ENCODE data around the gene SEC22B.
A peak's percentile ranks its signal among the peaks of the same experiment; 100 is the strongest.
"Not testable (repeated sequence)": the region's sequence is repeated elsewhere in the genome, so short reads cannot be mapped to it uniquely, and the experiment has no call there.

SEC22B gene

DNA sequence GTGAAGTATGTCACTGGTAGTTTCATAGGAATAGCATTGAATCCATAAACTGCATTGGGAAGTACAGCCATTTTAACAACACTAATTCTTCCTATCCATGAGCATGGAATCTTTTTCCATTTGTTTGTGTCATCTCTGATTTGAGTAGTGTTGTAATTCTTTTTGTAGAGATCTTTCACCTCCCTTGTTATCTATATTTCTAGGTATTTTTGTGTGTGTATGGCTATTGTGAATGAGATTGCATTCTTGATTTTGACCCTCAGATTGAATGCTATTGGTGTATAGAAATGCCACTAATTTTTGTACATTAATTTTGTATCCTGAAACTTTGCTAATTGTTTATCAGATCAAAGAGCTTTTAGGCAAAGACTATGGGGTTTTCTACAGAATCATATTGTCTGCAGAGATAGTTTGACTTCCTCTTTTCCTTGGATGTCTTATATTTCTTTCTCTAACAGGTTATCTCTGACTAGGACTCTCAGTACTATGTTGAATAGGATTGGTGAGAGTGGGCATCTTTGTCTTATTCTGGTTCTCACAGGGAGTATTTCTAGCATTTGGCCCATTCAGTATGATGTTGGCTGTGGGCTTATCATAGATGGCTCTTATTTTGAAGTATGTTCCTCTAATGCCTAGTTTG is 26.8 kb downstream of the SEC22B start:
- DNase-seq: not testable (repeated sequence)
- intact Hi-C loops (cut with DNase I): loop anchor here (10.0 kb wide), 1 partner anchor 205 kb away; no protein-coding TSS in a partner anchor

DNA sequence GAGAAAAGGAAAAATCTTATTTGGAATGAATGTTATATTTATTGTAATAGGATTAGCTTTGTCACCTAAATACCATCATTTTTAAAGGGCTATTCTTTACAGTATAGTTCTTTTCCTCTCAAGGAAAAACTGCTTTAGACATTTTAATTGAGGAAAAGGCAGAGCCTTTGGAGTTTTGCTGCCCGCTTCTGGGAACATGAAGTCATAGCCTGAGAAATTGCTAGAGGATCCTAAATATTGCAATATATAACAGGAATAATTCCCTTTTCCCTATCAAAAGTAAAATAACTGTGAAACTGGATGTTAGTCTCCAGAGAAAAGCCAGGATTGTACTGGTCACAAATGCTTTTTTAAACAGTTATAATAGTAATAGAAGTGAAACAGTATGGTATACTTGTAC is 30.5 kb downstream of the SEC22B start:
- not testable (repeated sequence) for DNase-seq
- intact Hi-C loops (cut with DNase I): loop anchor here (10.0 kb wide), 1 partner anchor 201 kb away; no protein-coding TSS in a partner anchor

DNA sequence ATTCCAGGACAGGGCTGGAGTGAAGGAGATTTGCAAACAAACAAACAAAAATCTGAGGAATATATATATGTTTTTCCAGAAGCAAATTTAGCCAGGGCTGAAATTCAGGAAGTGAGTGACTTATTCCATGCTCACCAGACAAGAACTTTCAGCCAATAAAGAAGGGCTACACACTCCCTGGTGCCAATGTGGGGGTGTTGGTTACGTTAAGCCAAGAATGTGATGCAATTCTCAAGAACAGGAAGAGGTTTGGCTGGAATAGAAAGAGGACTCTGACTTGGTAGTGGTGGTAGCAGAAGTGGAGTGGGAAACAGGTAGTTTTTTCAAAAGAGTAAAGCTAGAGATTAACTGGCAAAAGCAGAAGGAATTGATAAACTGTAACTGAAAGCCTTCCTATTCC is 31.7 kb downstream of the SEC22B start:
- intact Hi-C loops (cut with DNase I): loop anchor here (10.0 kb wide), 1 partner anchor 200 kb away; no protein-coding TSS in a partner anchor
- DNase-seq: not testable (repeated sequence)

DNA sequence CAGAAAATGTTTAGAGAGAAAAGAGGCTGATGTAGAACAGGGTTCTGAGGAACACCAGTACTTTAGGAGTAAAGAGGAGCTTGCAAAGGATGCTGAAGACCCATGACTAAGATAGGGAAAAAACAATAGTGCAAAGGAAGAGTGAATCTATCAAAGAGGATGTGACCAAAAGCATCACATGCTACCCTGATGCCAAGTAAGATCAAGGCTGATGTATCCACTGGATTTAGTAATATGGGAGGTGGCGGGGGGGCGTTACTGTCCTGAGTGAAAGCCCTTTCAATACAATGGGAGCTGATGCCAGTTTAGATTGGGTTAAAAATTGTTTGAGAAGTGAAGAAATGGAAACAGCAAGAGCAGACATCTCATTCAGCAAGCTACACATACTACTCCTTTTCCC is 32.2 kb downstream of the SEC22B start:
- DNase-seq: not testable (repeated sequence)
- intact Hi-C loops (cut with DNase I): loop anchor here (10.0 kb wide), 1 partner anchor 199 kb away; no protein-coding TSS in a partner anchor

DNA sequence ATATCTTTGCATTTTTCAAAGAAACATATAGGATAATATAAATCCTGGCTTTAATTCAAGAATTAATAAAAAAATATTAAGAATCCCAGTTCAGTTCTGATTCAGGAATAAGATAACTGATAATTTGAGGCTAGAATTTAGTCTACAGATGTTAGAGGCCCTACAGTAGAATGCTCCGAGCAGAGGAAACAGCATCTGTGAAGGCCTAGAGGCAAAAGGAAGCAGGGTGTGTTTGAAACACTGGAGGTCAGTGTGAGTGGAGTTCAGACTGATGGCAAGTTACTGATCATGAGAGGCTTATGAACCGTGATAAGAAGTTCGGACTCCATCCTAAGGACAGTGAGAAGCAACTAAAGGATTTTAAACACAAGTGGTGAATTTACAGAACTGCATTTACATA is 33.0 kb downstream of the SEC22B start:
- not testable (repeated sequence) for DNase-seq
- intact Hi-C loops (cut with DNase I): loop anchor here (10.0 kb wide), 1 partner anchor 199 kb away; no protein-coding TSS in a partner anchor

DNA sequence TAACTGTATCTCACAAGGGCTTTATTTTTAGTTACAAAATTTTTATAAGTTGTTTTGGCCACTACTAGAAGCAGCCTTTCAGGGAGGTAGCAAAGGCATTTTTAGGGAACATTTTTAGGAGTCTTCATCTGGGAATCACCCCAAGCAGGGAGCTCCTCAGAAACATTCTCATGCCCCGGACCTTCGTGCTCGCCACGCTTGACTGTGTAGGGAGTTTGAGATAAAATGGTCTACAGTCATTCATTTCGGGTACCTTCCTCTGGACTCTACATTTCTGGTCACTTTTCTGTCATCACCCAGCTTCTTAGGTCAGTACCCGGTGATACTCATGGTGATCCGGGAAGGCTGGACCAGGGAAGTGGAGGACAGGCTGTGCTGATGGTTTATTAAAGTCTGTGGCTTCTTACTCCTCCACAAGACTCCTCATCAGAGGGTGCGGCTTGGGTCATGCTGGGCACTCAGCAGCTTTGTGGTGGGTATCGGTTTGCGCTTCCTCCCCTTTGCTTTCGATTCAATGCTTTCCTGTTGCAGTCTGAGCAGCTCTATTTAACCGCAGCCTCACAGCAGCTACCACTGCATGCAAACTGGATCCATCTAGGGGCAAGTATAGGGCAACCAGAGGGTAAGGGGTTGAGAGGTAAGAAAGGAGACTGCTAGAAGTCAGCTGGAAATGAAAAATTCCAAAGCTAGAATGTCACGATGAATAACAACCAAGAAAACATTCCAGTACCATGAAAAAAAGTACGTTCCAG is 33.6 kb downstream of the SEC22B start:
- DNase-seq: peak in 4 of 10 donors; percentile 10 to 73 (median 32)
- intact Hi-C loops (cut with DNase I): loop anchor here (10.0 kb wide), 1 partner anchor 198 kb away; no protein-coding TSS in a partner anchor

DNA sequence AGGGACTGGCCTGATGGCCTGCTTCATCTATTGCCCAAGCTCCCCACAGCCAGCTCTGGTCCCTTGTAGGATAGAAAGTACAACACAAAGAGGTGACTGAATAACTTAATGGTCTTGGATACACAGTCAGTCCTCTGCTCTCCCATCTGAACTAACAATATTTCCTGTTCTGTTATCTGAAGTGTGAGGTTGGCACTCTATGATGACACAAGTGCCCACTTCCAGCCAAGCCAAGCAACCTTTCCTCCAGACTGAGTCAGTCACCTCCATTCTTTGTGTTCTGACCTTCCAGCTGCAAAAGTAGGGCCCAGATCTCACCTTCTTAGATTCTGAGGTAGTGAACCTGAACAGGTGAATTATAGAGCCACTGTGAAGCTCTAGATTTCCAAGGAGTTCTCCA is 34.5 kb downstream of the SEC22B start:
- not testable (repeated sequence) for DNase-seq
- intact Hi-C loops (cut with DNase I): loop anchor here (10.0 kb wide), 1 partner anchor 197 kb away; no protein-coding TSS in a partner anchor

DNA sequence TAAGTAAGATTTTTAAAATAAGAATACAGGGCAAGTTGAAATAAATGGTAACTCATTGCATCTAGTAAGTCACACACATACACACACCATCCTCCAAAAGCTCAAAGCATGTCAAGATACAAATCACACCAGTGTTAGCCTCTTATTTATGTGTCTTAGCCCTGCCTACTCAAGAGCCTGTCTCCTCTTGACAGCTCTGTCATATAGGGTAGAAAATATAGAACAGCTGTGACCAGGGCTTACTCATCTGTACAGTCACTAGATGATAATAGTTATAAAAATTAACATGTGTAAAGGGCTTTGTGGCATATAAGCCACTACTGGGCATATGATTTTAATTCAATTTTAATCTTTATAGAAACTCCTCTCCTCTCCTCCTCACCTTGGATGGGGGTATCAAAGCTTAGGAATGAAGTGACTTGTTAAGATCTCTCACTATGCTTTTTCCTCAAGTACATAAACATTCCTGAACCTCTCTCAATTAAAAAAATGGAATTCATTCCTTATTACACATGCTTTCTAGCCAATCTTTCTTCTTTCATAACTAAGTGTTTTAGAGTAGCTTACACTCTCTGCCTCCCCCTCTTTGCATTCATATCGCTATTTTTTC is 35.6 kb downstream of the SEC22B start:
- intact Hi-C loops (cut with DNase I): loop anchor here (10.0 kb wide), 1 partner anchor 196 kb away; no protein-coding TSS in a partner anchor

DNA sequence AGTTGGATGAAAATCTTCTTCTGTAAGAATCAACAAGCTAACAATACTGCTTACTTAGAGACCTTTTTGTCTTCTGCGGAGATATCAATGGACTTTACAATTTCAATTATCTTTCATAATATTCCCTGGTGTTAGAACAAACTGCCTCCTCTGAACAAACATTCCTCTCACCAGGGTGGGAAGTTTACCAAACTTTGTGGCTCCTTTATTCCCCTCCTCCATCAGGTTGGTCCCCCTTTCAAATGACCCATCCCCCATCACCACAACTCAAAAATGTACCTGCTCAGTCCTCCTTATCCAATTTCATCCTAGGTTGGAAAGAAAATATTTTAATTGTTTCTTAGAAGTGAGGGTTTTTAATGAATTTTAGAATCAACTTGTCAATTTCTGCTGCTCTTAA is 40.2 kb downstream of the SEC22B start:
- DNase-seq; intact Hi-C loops (cut with DNase I): not testable (repeated sequence)

More for the DNA sequence above, 35.6 kb downstream of the SEC22B start:
- DNase-seq: not testable (repeated sequence)

DNA sequence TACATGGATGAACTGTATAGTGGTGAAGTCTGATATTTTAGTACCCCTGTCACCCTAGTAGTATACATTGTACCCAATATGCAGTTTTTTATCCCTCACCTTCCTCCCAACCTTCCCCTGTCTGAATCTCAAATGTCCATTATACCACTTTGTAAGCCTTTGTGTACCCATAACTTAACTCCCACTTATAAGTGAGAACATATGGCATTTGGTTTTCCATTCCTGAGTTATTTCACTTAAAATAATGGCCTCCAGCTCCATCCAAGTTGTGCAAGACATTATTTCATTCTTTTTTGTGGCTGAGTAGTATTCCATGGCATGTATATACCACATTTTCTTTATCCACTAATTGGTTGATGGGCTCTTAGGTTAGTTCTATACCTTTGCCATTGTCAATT is 42.4 kb downstream of the SEC22B start:
- DNase-seq; intact Hi-C loops (cut with DNase I): not testable (repeated sequence)

DNA sequence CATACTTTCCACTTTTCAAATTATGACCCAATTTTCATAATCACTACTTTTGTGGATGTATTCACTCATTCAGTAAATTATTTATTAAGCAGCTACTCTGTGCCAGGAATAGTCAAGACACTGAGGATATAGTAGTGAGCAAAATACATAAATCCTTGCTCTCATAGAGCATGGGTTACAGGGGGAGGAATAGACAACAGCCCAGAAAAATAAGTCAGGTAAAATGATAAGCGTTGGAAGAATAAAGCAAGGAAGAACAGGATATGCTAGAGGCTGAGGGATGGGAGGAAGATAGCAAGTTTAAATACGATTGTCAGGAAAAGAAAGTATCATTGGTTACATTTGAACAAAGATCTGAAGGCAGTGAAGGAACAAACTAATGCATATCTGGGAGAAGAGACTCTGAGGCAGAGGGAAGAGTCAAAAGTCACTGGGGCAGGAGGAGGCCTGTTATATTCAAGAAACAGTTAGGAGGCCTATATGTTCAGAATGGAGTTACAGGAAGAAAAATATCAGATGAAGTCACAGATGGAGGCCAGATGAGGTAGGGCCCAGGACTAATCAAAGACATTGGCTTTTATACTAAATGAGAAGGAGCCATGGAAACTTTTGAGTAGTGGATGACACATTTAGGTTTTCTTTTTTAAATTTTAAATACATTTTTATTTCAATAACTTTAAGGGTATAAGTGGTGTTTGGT is 42.9 kb downstream of the SEC22B start:
- no peak for DNase-seq
- intact Hi-C loops (cut with DNase I): no loop called here

DNA sequence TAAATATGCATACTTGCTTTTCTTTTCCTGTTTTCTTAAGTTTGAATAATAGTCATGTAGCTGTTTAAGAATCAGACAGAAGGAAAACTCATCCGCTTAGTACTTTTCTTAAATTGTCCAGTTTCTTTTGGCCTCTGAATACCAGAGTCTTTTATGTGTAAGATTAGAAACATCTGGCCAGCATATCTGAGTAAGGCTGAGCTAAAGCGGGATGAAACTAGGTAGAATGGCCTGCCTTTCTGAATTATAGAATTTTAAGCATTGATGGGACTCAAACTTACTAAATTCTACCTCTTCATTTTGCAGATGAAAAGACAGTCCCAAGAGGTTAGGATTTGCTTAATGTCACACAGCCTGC is 43.9 kb downstream of the SEC22B start:
- intact Hi-C loops (cut with DNase I); DNase-seq: not testable (repeated sequence)

DNA sequence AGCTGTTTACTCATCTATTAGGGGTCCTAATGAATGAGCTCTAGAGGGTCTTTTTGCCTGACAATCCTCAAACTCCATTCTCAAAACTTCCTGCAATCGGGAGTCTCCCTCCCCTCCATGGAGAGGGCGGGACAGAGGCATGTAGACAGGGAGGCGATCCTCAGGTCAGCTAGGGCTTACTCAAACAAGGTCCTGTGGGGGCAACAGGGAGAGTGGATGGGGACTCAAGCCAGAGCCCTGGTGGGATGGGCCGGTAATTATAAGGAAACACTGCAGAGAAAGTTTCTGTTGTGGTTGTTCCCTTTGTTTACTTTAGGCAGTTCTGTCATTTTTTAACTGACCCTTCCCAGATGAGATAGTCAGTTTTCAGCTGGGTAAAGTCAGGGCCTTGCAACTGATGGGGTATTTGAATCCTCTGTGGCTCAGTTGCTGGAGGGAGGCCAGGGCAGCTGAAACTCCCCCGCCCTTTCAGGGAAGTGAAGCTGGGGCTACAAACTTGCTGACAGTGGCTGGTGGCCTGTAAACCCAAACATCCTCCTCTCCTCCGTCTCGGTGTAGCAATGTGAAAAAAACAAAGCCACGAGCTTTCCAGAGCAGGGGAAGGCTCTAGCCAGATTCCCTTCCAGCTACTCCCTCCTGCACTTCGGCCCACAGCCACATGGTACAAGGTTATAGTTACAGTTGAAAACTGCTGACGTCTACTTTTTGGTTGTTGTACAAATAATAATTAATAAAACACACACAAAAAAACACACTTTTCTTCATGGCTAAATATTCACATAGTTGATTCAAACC is 44.5 kb downstream of the SEC22B start:
- DNase-seq: peak in 7 of 10 donors; percentile 8 to 67 (median 19)

DNA sequence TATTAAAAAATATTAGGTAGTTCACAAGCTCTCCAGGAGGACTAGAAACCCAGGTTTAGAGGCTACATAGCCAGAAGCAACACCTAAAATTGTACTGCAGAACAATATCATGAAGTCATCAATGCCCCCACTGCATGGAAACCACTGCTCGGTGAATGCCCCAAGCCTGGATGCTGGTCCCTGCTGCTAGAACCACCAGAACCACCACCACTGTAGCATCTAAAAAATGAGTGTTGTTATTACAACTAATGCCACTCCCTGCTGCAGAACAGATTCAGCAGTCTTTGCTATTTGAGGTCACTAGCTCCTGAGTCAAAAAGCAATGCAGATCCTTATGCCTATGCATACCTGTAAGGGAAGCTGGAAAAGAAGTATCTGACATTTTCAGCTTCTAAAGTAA is 48.4 kb downstream of the SEC22B start:
- intact Hi-C loops (cut with DNase I); DNase-seq: not testable (repeated sequence)

More for the DNA sequence above, 44.5 kb downstream of the SEC22B start:
- intact Hi-C loops (cut with DNase I): not testable (repeated sequence)

DNA sequence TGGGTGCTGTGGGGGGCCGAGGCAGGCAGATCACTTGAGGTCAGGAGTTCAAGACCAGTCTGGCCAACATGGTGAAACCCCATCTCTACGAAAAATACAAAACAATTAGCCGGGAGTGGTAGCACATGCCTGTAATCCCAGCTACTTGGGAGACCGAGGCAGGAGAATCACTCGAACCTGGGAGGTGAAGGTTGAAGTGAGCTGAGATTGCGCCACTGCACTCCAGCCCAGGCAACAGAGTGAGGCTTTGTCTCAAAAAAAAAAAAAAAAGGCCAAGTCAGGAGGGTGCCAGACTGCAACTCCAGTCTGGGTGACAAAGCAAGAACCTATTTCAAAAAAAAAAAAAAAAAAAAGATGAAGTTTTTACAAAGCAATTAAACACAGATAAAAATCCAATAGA is 50.1 kb downstream of the SEC22B start:
- intact Hi-C loops (cut with DNase I); DNase-seq: not testable (repeated sequence)

DNA sequence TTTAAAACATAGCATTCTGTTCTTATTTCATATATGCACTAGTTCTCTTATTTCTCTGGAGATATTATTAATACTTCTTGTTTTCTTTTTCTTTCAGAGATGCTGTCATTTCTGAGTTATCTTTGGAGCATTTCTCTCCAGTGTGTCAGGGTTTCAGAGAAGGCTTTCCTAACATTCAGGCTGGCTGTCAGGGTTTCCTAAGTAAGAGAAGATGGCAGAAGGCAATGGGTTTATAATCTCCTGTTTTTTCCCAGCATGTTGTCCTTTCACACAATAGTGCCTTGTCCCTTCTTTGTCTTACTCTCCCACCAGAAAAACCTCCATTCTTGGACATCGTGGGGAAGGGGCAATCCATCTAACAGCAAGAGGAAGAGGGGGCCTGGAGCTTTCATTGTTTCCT is 51.7 kb downstream of the SEC22B start:
- intact Hi-C loops (cut with DNase I); DNase-seq: not testable (repeated sequence)

DNA sequence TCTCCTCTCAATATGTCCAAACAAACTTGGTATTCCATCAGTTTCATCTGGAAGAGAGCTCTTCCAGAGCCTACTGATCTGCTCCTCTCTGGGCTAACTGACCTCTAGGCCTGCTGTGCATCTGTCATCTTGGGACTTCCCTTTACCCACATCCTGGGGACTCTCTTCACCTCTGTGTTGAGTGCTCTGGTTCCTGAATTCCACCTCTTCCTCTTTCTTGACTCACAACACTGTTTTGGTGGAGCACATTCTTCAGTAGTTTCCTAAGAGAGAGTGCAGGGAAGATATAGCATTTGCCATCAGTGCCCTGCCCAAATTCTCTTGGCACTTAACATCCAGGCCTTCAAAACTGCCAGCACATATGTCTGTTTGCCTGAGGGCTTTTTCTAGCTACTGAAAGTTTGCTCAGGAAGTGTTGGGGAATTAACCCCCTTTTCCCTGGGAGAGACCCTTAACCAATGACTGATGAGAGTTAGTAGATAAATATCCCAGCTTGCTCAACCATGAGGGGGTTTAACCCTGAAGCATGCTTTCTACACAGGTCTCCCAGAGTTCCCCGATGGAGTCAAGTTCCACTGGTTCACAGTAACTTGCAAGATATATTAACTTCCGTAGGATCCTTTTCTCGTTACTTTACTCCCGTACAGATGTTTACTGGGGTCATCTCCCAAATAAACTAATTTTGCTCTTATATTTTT is 52.4 kb downstream of the SEC22B start:
- intact Hi-C loops (cut with DNase I); DNase-seq: not testable (repeated sequence)

DNA sequence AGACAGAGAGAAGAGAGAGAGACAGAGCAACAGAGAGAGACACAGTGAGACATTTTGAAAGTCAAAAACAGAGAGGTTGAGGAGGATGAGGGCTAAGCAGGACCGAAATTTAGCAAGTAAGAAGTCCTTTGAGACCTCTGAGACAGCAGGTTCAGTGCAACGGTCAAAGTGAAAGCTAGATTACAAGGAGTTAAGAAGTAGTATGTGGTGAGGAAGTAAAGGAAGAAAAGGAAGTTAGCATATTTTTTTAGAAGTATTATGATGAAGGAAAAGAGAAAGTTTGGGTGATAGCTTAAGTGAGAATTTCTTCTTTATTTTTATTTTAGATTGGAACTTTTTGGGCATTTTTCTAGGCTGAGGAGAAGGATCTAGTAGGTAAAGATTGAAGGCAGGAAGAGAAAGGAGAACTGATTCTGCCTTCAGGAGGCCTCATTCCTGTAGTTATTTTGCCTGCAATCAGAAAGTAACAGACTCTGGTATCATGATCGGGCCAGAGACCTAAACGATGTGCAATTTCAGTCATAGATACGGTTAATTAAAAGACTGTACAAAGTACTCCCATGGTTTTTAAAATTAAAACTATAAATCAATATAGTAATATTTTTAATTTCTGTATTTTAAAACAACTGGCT is 53.9 kb downstream of the SEC22B start:
- DNase-seq; intact Hi-C loops (cut with DNase I): not testable (repeated sequence)

Measured in posterior cingulate gyrus (tissue), 11 donors.